Hepatocyte (in vitro differentiated cells): ENCODE data around the gene RABL6. TPM values are rescaled to one million over a fixed set of nuclear protein-coding genes. Genes with fewer than 3 reads are reported as not detected.
A peak's percentile ranks its signal among the peaks of the same experiment; 100 is the strongest.

ENCODE experiments used
- DNase-seq: peaks from one replicate; pipeline ENCODE4 v3.0.0-alpha.2; 2016; ENCODE audit warnings: low spot score
- H2AFZ ChIP-seq: fragments of 200-600 bp; sonication (generic); 2 replicates; pipeline ENCODE4 v1.6.0; 2016; ENCODE audit warnings: antibody characterized with exemption, mild to moderate bottlenecking
- H3K27ac ChIP-seq: fragments of 200-600 bp; sonication (generic); 2 replicates; pipeline ENCODE4 v1.5.1; 2016; ENCODE audit warnings: mild to moderate bottlenecking
- H3K27me3 ChIP-seq: fragments of 200-600 bp; sonication (generic); 2 replicates; pipeline ENCODE4 v1.6.1; 2016
- H3K36me3 ChIP-seq: fragments of 200-600 bp; sonication (generic); replicated peaks from 2 replicates; pipeline ENCODE4 v1.5.1; 2016; ENCODE audit warnings: low read depth; ENCODE audit not compliant: insufficient read depth
- H3K4me1 ChIP-seq: fragments of 200-600 bp; sonication (generic); 2 replicates; pipeline ENCODE4 v1.5.1; 2016; ENCODE audit warnings: mild to moderate bottlenecking, moderate library complexity; ENCODE audit not compliant: insufficient read depth
- H3K4me2 ChIP-seq: fragments of 200-600 bp; sonication (generic); 2 replicates; pipeline ENCODE4 v1.6.0; 2016
- H3K4me3 ChIP-seq: fragments of 200-600 bp; sonication (generic); 2 replicates; pipeline ENCODE4 v1.5.1; 2016; ENCODE audit warnings: mild to moderate bottlenecking
- H3K79me2 ChIP-seq: fragments of 200-600 bp; sonication (generic); 2 replicates; pipeline ENCODE4 v1.6.0; 2017; ENCODE audit warnings: mild to moderate bottlenecking
- H3K9me2 ChIP-seq: fragments of 200-600 bp; sonication (generic); replicated peaks from 2 replicates; pipeline ENCODE4 v1.6.0; 2017; ENCODE audit warnings: mild to moderate bottlenecking; ENCODE audit not compliant: insufficient read depth
- H3K9me3 ChIP-seq: fragments of 200-600 bp; sonication (generic); 2 replicates; pipeline ENCODE4 v1.5.1; 2016; ENCODE audit warnings: low read depth, mild to moderate bottlenecking
- H4K20me1 ChIP-seq: fragments of 200-600 bp; sonication (generic); 2 replicates; pipeline ENCODE4 v1.6.0; 2016; ENCODE audit warnings: mild to moderate bottlenecking; ENCODE audit not compliant: insufficient read depth, poor library complexity, severe bottlenecking
- EZH2 ChIP-seq: fragments of 200-600 bp; sonication (generic); IDR thresholded peaks from 2 replicates; pipeline ENCODE4 v1.6.1; 2016; ENCODE audit warnings: antibody characterized with exemption, mild to moderate bottlenecking, borderline replicate concordance
- EZH2phosphoT487 ChIP-seq: fragments of 200-600 bp; sonication (generic); IDR thresholded peaks from one replicate; pipeline ENCODE4 v1.6.1; 2018; ENCODE audit warnings: antibody characterized with exemption, mild to moderate bottlenecking, low read depth, moderate library complexity; ENCODE audit not compliant: unreplicated experiment, severe bottlenecking
- WGBS: methylation state at CpG from one replicate; pipeline ENCODE4 v1.1.6; 2016; ENCODE audit warnings: low lambda C conversion rate; ENCODE audit errors: missing lambda C conversion rate; 5-methylcytosine and 5-hydroxymethylcytosine counted together
- polyA plus RNA-seq: library from polyadenylated mRNA; unstranded; fragments of >200 nt; fragmentation: Nextera tagmentation; extraction: Ambion mirVana; gene quantifications from 2 replicates; pipeline ENCODE4 v1.2.1, GENCODE V29; 2016
- total RNA-seq: library from RNA; depleted of rRNA; stranded (reverse); fragments of >200 nt; gene quantifications from 2 replicates; pipeline ENCODE4 v1.2.3, GENCODE V29; 2014
- TF ChIP-seq, protein P1 (sequence below): fragments of 200-600 bp; sonication (generic); IDR thresholded peaks from 2 replicates; pipeline ENCODE4 v1.5.1; 2016; ENCODE audit warnings: antibody characterized with exemption, mild to moderate bottlenecking; ENCODE audit not compliant: poor library complexity

Gene RABL6
- total and polyA plus RNA-seq, 2 experiments from 2014 or later = 72.3 to 103 TPM

DNA sequence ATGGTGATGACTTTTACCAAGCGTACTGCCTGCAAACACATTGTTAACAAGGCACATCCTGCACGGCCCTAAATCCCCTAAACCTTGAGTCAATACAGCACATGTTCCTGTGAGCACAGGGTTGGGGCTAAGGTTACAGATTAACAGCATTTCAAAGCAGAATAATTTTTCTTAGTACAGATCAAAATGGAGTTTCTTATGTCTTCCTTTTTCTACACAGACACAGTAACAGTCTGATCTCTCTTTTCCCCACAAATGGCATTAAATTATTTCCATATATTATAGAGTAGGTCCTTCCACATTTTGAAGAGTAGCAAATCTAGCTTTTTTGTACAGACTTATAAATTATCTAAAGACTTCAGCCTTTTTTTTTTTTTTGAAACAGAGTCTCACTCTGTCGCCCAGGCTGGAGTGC is 18.2 kb upstream of the RABL6 start:
- Histone ChIP-seq H4K20me1 (no peaks in the 10 kb centered on the region), H3K27ac (peak overlapping the region; percentile 99), H3K79me2 (peaks cover 17% of the 10 kb centered on the region), H3K36me3 (no peaks in the 10 kb centered on the region), H3K9me3 (no peaks in the 10 kb centered on the region), H3K4me1 (peaks cover 40% of the 10 kb centered on the region), H3K9me2 (no peaks in the 10 kb centered on the region), H3K4me2 (peak overlapping the region; percentile 79), H3K4me3 (no peak overlapping the region), H2AFZ (no peak overlapping the region), H3K27me3 (no peaks in the 10 kb centered on the region)
- DNase-seq = no peak
- no peak for TF ChIP-seq EZH2phosphoT487
- TF ChIP-seq EZH2 = no peak
- TF ChIP-seq, protein P1, sequence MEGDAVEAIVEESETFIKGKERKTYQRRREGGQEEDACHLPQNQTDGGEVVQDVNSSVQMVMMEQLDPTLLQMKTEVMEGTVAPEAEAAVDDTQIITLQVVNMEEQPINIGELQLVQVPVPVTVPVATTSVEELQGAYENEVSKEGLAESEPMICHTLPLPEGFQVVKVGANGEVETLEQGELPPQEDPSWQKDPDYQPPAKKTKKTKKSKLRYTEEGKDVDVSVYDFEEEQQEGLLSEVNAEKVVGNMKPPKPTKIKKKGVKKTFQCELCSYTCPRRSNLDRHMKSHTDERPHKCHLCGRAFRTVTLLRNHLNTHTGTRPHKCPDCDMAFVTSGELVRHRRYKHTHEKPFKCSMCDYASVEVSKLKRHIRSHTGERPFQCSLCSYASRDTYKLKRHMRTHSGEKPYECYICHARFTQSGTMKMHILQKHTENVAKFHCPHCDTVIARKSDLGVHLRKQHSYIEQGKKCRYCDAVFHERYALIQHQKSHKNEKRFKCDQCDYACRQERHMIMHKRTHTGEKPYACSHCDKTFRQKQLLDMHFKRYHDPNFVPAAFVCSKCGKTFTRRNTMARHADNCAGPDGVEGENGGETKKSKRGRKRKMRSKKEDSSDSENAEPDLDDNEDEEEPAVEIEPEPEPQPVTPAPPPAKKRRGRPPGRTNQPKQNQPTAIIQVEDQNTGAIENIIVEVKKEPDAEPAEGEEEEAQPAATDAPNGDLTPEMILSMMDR = no peak
- 36% methylated on average over 2 of the region's 3 CpGs for WGBS

DNA sequence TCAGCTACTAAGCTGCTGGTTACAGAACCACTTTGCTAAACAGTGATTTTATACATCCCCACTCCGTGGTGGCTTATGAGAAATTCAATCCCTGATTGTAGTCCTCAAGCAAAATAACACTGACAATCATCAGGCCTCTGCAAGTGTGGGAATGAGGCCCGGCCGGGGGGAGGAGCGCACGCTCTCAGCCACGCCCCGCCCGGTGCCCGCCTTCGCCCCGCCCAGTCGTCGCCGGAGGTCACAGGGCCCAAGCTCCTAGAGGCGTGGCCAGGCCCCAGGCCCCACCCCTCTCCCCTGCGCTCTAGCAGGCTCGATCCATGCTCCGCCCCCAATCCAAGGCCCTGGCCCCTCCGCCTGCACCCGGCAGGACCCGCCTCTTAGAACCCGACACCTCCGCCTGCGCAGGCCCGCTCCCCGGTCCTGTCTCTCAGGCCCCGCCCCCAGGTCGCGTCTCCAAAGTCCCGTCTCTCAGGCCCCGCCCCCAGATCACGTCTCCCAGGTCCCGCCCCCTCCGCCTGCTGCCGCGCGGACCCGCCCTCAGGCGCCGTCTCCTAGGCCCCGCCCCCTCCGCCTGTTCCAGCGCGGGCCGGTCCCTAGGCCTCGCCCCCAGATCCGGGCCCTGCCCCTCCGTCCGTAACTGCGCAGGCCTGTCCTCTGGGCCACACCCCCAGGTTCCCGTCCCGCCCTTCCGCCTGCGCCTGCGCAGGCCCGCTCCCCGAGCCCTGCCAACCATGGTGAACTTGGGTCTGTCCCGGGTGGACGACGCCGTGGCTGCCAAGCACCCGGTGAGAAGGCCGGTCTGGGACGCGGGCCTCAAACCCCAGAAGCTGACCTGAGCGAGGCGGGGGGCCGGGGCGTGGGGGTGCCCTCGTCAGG is 16.9 kb upstream of the RABL6 start, which contains the start of gene TMEM141:
TMEM141 (plus strand) TSS at position 705 of the 876 bp plus-strand sequence; CDS start at position 732, 27 bp downstream.
- Histone ChIP-seq H3K4me3 (peak within 1 kb of the TSS; percentile 50), H3K9me2 (no peaks in the 10 kb centered on the region), H3K27me3 (no peaks in the 10 kb centered on the region), H2AFZ (no peak within 1 kb of the TSS), H3K79me2 (peaks cover 21% of the 10 kb centered on the region), H4K20me1 (no peaks in the 10 kb centered on the region), H3K9me3 (no peaks in the 10 kb centered on the region), H3K4me2 (peak within 1 kb of the TSS; percentile 87), H3K36me3 (no peaks in the 10 kb centered on the region), H3K4me1 (peaks cover 47% of the 10 kb centered on the region), H3K27ac (peak within 1 kb of the TSS; percentile 99)
- peak; percentile 100 for DNase-seq
- 2% methylated on average over 38 of the region's 70 CpGs for WGBS
- TF ChIP-seq, protein P1 = no peak
- TF ChIP-seq EZH2 = no peak

DNA sequence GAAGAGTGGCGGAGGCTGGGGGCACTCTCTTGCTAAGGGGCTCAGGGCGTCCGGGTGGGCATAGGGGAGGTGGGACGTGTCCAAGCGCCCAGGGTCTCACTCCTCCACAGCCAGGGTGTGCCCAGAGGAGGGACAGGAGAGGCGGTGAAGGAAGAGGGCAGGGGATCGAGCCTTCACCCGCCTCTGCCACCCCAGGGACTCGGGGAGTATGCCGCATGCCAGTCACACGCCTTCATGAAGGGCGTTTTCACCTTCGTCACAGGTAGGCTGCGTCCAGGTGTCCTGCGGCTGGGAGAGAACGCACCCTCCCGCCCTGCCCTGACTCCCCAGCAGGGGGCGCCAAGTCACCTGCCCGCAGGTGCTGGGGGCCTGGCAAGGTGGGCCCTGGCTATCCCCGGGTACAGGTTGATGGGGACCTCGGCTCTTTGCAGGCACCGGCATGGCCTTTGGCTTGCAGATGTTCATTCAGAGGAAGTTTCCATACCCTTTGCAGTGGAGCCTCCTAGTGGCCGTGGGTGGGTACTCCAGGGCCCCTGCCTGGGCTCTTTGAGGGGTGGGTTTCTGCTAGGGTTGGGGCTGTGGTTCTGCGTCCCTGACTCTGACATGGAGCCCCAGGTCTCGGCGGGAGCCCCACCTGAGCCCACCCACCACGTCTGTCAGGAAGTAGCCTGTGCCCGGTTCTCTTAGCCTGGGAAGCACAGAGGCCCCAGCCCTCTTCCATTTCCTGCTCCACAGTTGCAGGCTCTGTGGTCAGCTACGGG is 16.1 kb upstream of the RABL6 start:
- no peaks in the 10 kb centered on the region for H3K36me3 ChIP-seq
- DNase-seq = peak; percentile 82
- peaks cover 21% of the 10 kb centered on the region for H3K79me2 ChIP-seq
- H3K4me3 ChIP-seq = peak overlapping the region; percentile 50
- no peaks in the 10 kb centered on the region for H3K9me3 ChIP-seq
- TF ChIP-seq, protein P1 = peak; percentile 98
- TF ChIP-seq EZH2 (no peak), EZH2phosphoT487 (no peak)
- H3K9me2 ChIP-seq = no peaks in the 10 kb centered on the region
- peaks cover 55% of the 10 kb centered on the region for H3K4me1 ChIP-seq
- peak overlapping the region; percentile 87 for H3K4me2 ChIP-seq
- H4K20me1 ChIP-seq = no peaks in the 10 kb centered on the region
- H3K27ac ChIP-seq = peak overlapping the region; percentile 97
- WGBS = 21% methylated on average over 16 of the region's 29 CpGs
- no peaks in the 10 kb centered on the region for H3K27me3 ChIP-seq
- no peak overlapping the region for H2AFZ ChIP-seq
